H1 (cell line): ENCODE measurements around the gene CACNA1A. TPM values are rescaled to one million over a fixed set of nuclear protein-coding genes. Genes with fewer than 3 reads are reported as not detected.

Experiments used
- ATF3 ChIP-seq: IDR thresholded peaks from 2 replicates; pipeline ENCODE4 v1.6.1; 2011; ENCODE audit warnings: low read depth, mild to moderate bottlenecking, low read length; ENCODE audit not compliant: insufficient read depth
- BACH1 ChIP-seq: IDR thresholded peaks from 2 replicates; pipeline ENCODE4 v1.6.1; 2012; ENCODE audit warnings: low read length, improper control_type of control experiment
- BCL11A ChIP-seq, 2 experiments: IDR thresholded peaks; one replicate each; pipeline ENCODE4 v1.6.1; 2011; ENCODE audit warnings: low read depth in 2 of 2, low read length in 2 of 2, mild to moderate bottlenecking in 2 of 2
- BRCA1 ChIP-seq: IDR thresholded peaks from 2 replicates; pipeline ENCODE4 v1.6.1; 2012; ENCODE audit warnings: low read depth, low read length, improper control_type of control experiment
- CEBPB ChIP-seq: IDR thresholded peaks from 2 replicates; pipeline ENCODE4 v1.6.1; 2012; ENCODE audit warnings: low read depth, low read length
- CHD2 ChIP-seq: IDR thresholded peaks from 2 replicates; pipeline ENCODE4 v1.6.1; 2012; ENCODE audit warnings: low read length, improper control_type of control experiment
- CTBP2 ChIP-seq: IDR thresholded peaks from 2 replicates; pipeline ENCODE4 v1.7.0; 2011; ENCODE audit warnings: borderline replicate concordance, mild to moderate bottlenecking, moderate library complexity, mixed read lengths, low read length; ENCODE audit not compliant: insufficient read depth, insufficient read length
- EGR1 ChIP-seq: IDR thresholded peaks from 2 replicates; pipeline ENCODE4 v1.6.1; 2011; ENCODE audit warnings: low read depth, low read length, borderline replicate concordance
- EZH2 ChIP-seq: fragments of 200-600 bp; sonication (generic); IDR thresholded peaks from 2 replicates; pipeline ENCODE4 v1.7.1; 2012; ENCODE audit warnings: low read depth, mild to moderate bottlenecking, moderate library complexity, low read length, inconsistent platforms; ENCODE audit not compliant: severe bottlenecking
- JUN ChIP-seq: IDR thresholded peaks from 2 replicates; pipeline ENCODE4 v1.6.1; 2011; ENCODE audit warnings: low read depth, mild to moderate bottlenecking, improper control_type of control experiment, low read length
- KDM4A ChIP-seq: IDR thresholded peaks from one replicate; pipeline ENCODE4 v1.7.1; 2012; ENCODE audit warnings: low read depth, mild to moderate bottlenecking, moderate library complexity, low read length, inconsistent platforms; ENCODE audit not compliant: severe bottlenecking
- MAFK ChIP-seq: IDR thresholded peaks from 2 replicates; pipeline ENCODE4 v1.6.1; 2012; ENCODE audit warnings: low read depth, mild to moderate bottlenecking, improper control_type of control experiment, low read length
- POLR2A ChIP-seq, 2 experiments: IDR thresholded peaks; 1 replicate in 1 of 2; 2 replicates in 1 of 2; pipeline ENCODE4 v1.6.1; 2011; ENCODE audit warnings: low read depth in 2 of 2, low read length in 2 of 2, mild to moderate bottlenecking in 2 of 2; ENCODE audit errors: control extremely low read depth in 1 of 2
- POLR2AphosphoS5 ChIP-seq: IDR thresholded peaks from 2 replicates; pipeline ENCODE4 v1.6.1; 2011; ENCODE audit warnings: low read depth, low read length
- RAD21 ChIP-seq, 2 experiments: IDR thresholded peaks in 1 of 2; conservative IDR thresholded peaks in 1 of 2; 2 replicates each; pipeline ENCODE4 v1.6.1; 2011; ENCODE audit warnings: low read depth in 2 of 2, low read length in 2 of 2, improper control_type of control experiment in 1 of 2, inconsistent platforms in 1 of 2, mild to moderate bottlenecking in 1 of 2, moderate library complexity in 1 of 2
- RFX5 ChIP-seq: IDR thresholded peaks from 2 replicates; pipeline ENCODE4 v1.6.1; 2011; ENCODE audit warnings: low read depth, low read length, improper control_type of control experiment, borderline replicate concordance
- SIX5 ChIP-seq: IDR thresholded peaks from 2 replicates; pipeline ENCODE4 v1.6.1; 2011; ENCODE audit warnings: mild to moderate bottlenecking, low read depth, low read length
- SP1 ChIP-seq: IDR thresholded peaks from 2 replicates; pipeline ENCODE4 v1.6.1; 2011; ENCODE audit warnings: low read depth, low read length
- SP2 ChIP-seq: IDR thresholded peaks from 2 replicates; pipeline ENCODE4 v1.6.1; 2012; ENCODE audit warnings: mild to moderate bottlenecking, low read length, inconsistent platforms
- YY1 ChIP-seq: IDR thresholded peaks from 2 replicates; pipeline ENCODE4 v1.6.1; 2011; ENCODE audit warnings: low read depth, mild to moderate bottlenecking, low read length
- polyA plus RNA-seq, 7 experiments: library from polyadenylated mRNA; depleted of rRNA in 3 of 7; stranded (reverse) in 5 of 7; unstranded in 2 of 7; fragments of >200 nt in 5 of 7; fragments of 200-250 nt in 2 of 7; gene quantifications; 1 replicate in 5 of 7; 2 replicates in 1 of 7; 4 replicates in 1 of 7; pipeline versions ENCODE4 v1.2.1 to v1.2.3, GENCODE V29; 2011 to 2013; ENCODE audit warnings: missing spikeins in 2 of 7, mixed read lengths in 2 of 7
- total RNA-seq: library from RNA; stranded (reverse); fragmentation: NEBNext Ultra II Directional; extraction: Animal tissue kit (Norgen Biotek cat#: 25700); gene quantifications from 2 replicates; pipeline ENCODE4 v1.2.1, GENCODE V29; 2021

Gene CACNA1A
- total and polyA plus RNA-seq, 2 of the 8 experiments (the other 6 are each of a cell fraction or from before 2014, with no cell fraction given) = 10.7 to 25.3 TPM

GRCh38 chr19:13164343-13165161 lies 341.7 kb downstream of the CACNA1A start (continued):
- TF ChIP-seq EZH2 (no peak), BCL11A (IDR thresholded peaks at IDR 0.05; ENCODE audit: low read depth in 2 of 2, low read length in 2 of 2) (peak in 1 of 2 experiments; percentile 29), CEBPB (no peak), MAFK (peak; percentile 7; the same call in 1 of the 2 replicates), POLR2A (IDR thresholded peaks at IDR 0.05; ENCODE audit: control extremely low read depth in 1 of 2, low read depth in 2 of 2, low read length in 2 of 2) (peak; percentile 41 to 65; a peak in 2 of 3 replicates), BRCA1 (no peak), CHD2 (peak; percentile 12; the same call in 1 of the 2 replicates), SP1 (peak; percentile 84), RFX5 (no peak), SIX5 (no peak), CTBP2 (peak; percentile 97), BACH1 (peak; percentile 82), ATF3 (no peak), POLR2AphosphoS5 (peak; percentile 75), YY1 (peak; percentile 54; the same call in 1 of the 2 replicates), KDM4A (no peak), SP2 (no peak), EGR1 (peak; percentile 93), RAD21 (IDR thresholded peaks at IDR 0.05 in 1 of 2, conservative IDR thresholded peaks at IDR 0.05 in 1 of 2; ENCODE audit: low read depth in 2 of 2, low read length in 2 of 2) (peak in 1 of 2 experiments; percentile 15; a peak in 1 of 4 replicates), JUN (no peak)
